ENCODE data around the gene KANSL3.
A peak's percentile ranks its signal among the peaks of the same experiment; 100 is the strongest.
"Not testable (repeated sequence)": the region's sequence is repeated elsewhere in the genome, so short reads cannot be mapped to it uniquely, and the experiment has no call there.

KANSL3 gene

GRCh38 chr2:96681540-96681939, 43.4 kb upstream of the KANSL3 start:
- no peak overlapping the region for H3K27ac ChIP-seq
- TF ChIP-seq CTCF (conservative IDR thresholded peaks at IDR 0.05), result no peak

- H3K27ac ChIP-seq, result peak overlapping the region; percentile 67
- TF ChIP-seq CTCF (conservative IDR thresholded peaks at IDR 0.05), result no peak
These were observed 42.5 kb upstream of the KANSL3 start for GRCh38 chr2:96680561-96681141.

- H3K27ac ChIP-seq, result peak overlapping the region; percentile 67
- peak; percentile 22 for TF ChIP-seq CTCF (conservative IDR thresholded peaks at IDR 0.05)
These were observed 41.7 kb upstream of the KANSL3 start for GRCh38 chr2:96679848-96680247.

GRCh38 chr2:96669539-96670215, 31.6 kb upstream of the KANSL3 start:
- no peak overlapping the region for H3K27ac ChIP-seq
- TF ChIP-seq CTCF (conservative IDR thresholded peaks at IDR 0.05), result no peak

- TF ChIP-seq CTCF (conservative IDR thresholded peaks at IDR 0.05), result no peak
These were observed 30.7 kb upstream of the KANSL3 start for GRCh38 chr2:96668771-96669170.

GRCh38 chr2:96665717-96666116, 27.6 kb upstream of the KANSL3 start:
- H3K27ac ChIP-seq, result not testable (repeated sequence)

More at GRCh38 chr2:96668771-96669170, 30.7 kb upstream of the KANSL3 start:
- H3K27ac ChIP-seq, result no peak overlapping the region

GRCh38 chr2:96665083-96665569, 27.0 kb upstream of the KANSL3 start:
- TF ChIP-seq CTCF (conservative IDR thresholded peaks at IDR 0.05), result no peak
- H3K27ac ChIP-seq, result no peak overlapping the region

- H3K27ac ChIP-seq, result no peak overlapping the region
- no peak for TF ChIP-seq CTCF (conservative IDR thresholded peaks at IDR 0.05)
These were observed 26.3 kb upstream of the KANSL3 start for GRCh38 chr2:96664366-96664925.
